Loucy (cell line): ENCODE data around the gene KRTAP10-3.
"Not testable (repeated sequence)": the region's sequence is repeated elsewhere in the genome, so short reads cannot be mapped to it uniquely, and the experiment has no call there.

Experiments
- EZH2phosphoT487 ChIP-seq: fragments of 200-600 bp; IDR thresholded peaks from 2 replicates; pipeline ENCODE4 v1.6.1; 2018; ENCODE audit warnings: antibody characterized with exemption, mild to moderate bottlenecking, moderate library complexity, borderline replicate concordance
- TF ChIP-seq, protein P1 (sequence below): fragments of 200-600 bp; sonication (generic); conservative IDR thresholded peaks from 2 replicates; pipeline ENCODE4 v1.5.1; 2014; ENCODE audit warnings: mild to moderate bottlenecking, antibody characterized with exemption, low read length

- TF ChIP-seq, protein P1, sequence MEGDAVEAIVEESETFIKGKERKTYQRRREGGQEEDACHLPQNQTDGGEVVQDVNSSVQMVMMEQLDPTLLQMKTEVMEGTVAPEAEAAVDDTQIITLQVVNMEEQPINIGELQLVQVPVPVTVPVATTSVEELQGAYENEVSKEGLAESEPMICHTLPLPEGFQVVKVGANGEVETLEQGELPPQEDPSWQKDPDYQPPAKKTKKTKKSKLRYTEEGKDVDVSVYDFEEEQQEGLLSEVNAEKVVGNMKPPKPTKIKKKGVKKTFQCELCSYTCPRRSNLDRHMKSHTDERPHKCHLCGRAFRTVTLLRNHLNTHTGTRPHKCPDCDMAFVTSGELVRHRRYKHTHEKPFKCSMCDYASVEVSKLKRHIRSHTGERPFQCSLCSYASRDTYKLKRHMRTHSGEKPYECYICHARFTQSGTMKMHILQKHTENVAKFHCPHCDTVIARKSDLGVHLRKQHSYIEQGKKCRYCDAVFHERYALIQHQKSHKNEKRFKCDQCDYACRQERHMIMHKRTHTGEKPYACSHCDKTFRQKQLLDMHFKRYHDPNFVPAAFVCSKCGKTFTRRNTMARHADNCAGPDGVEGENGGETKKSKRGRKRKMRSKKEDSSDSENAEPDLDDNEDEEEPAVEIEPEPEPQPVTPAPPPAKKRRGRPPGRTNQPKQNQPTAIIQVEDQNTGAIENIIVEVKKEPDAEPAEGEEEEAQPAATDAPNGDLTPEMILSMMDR = not testable (repeated sequence)
- not testable (repeated sequence) for TF ChIP-seq EZH2phosphoT487
Measured at GRCh38 chr21:44573630-44574456, 15.2 kb upstream of the KRTAP10-3 start, which contains the start of gene KRTAP10-4.
